ENCODE results near the gene UNC5C. TPM values are rescaled to one million over a fixed set of nuclear protein-coding genes. Genes with fewer than 3 reads are reported as not detected.

UNC5C gene
- total and polyA plus RNA-seq, 2 of the 8 experiments (the other 6 are each of a cell fraction or from before 2014, with no cell fraction given) = 0.30 to 1.3 TPM

DNA sequence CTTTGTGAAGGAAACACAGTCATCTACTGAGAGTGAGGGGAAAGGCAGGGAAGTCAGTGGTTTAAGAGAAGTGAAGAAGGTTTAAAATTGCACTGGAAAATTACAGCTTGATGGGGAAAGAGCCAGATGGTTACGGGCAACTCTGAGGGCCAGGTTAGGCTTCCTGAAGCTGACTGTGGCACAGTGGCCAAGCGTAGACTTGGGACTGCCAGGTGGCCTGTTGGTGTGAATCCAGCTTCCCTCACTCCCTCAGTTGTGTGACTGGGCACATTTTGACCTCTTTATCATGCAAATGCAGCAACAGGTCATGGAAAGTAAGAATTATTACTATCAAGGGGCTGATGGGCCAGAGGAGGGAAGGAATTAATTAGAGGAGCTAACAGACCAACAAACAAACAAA, 390.1 kb downstream of the UNC5C start:
- H3K9ac ChIP-seq (replicated peaks in 1 of 4; ENCODE audit: extremely low read depth in 1 of 4, low read depth in 3 of 4, low read length in 3 of 4) = no peak overlapping the region
- TF ChIP-seq CBX5 (IDR thresholded peaks at IDR 0.05; ENCODE audit: low read depth, low read length) (no peak), KDM4A (IDR thresholded peaks at IDR 0.05; ENCODE audit: low read depth, low read length, severe bottlenecking) (no peak)

More for the DNA sequence above, 390.1 kb downstream of the UNC5C start:
- H3K23ac ChIP-seq (ENCODE audit: insufficient read length) = no peak overlapping the region
- CTCF ChIA-PET (ENCODE audit: partially characterized antibody) = interaction anchor here (0.6 to 1.3 kb wide), 2 partner anchors 10 to 17 kb away, joined by 3 read pairs; no protein-coding TSS in a partner anchor
- H3K27ac ChIP-seq (ENCODE audit: low read depth, low read length) = no peak overlapping the region
- H4K8ac ChIP-seq (ENCODE audit: extremely low read depth, insufficient read depth, low read length) = no peak overlapping the region; the same call in 1 of the 2 replicates
- H3K4ac ChIP-seq (replicated peaks; ENCODE audit: insufficient read length, low read depth, low read length) = no peak overlapping the region
- peak overlapping the region; percentile 36; the same call in 1 of the 2 replicates for H2AFZ ChIP-seq (ENCODE audit: low read length)
- 0 out of 2 replicates have a peak overlapping the region, but pooled peaks have one; percentile 19 for H2BK12ac ChIP-seq (ENCODE audit: low read depth, low read length)
- no peak overlapping the region for H3K4me3 ChIP-seq (ENCODE audit: extremely low read depth in 1 of 4, insufficient read depth in 2 of 4, low read depth in 3 of 4, low read length in 4 of 4)
- H3K9me3 ChIP-seq (ENCODE audit: insufficient read depth in 2 of 2, low read depth in 1 of 2, low read length in 1 of 2) = no peaks in the 10 kb centered on the region
- H3K56ac ChIP-seq (replicated peaks; ENCODE audit: insufficient read length, low read depth, low read length) = no peak overlapping the region
- H3K4me2 ChIP-seq (ENCODE audit: insufficient read depth in 1 of 2, low read depth in 2 of 2, low read length in 2 of 2) = no peak overlapping the region
- H3K27me3 ChIP-seq (replicated peaks in 1 of 4; ENCODE audit: control insufficient read depth in 3 of 4, extremely low read depth in 1 of 4, insufficient read depth in 3 of 4, low read length in 3 of 4) = no peaks in the 10 kb centered on the region
- no peaks in the 10 kb centered on the region for H3K79me1 ChIP-seq (ENCODE audit: low read depth, low read length)
- POLR2A ChIA-PET (ENCODE audit: partially characterized antibody) = no interaction called here
- no peak overlapping the region for H4K5ac ChIP-seq (ENCODE audit: insufficient read length, low read depth, low read length)
- 90% methylated on average over 2 of the region's 2 CpGs; no CpG with 5 or more reads in 1 of the 2 experiments for WGBS, 2 experiments (ENCODE audit: extremely low coverage in 1 of 2, insufficient coverage in 1 of 2, insufficient read length in 1 of 2, insufficient replicate concordance in 2 of 2, low coverage in 1 of 2, low lambda C conversion rate in 2 of 2, missing lambda C conversion rate in 1 of 2)
- no peak overlapping the region for H2BK120ac ChIP-seq (replicated peaks; ENCODE audit: low read depth, low read length)
- H2AK5ac ChIP-seq (ENCODE audit: low read depth, low read length) = no peak overlapping the region
- no peaks in the 10 kb centered on the region for H4K20me1 ChIP-seq (replicated peaks in 1 of 2; ENCODE audit: control insufficient read depth in 1 of 2, insufficient read depth in 2 of 2, low read length in 2 of 2)
- no peak for DNase-seq (ENCODE audit: low read depth in 1 of 2, low spot score in 2 of 2)
- H2BK20ac ChIP-seq (ENCODE audit: low read length) = no peak overlapping the region
- no peak overlapping the region for H3K14ac ChIP-seq (ENCODE audit: insufficient read length)
- no peaks in the 10 kb centered on the region for H3K79me2 ChIP-seq (ENCODE audit: control insufficient read depth in 1 of 2, insufficient read depth in 2 of 2, low read length in 2 of 2)
- peak overlapping the region; percentile 53; the same call in 1 of the 2 replicates for H2BK5ac ChIP-seq (ENCODE audit: low read depth, low read length)
- no peak overlapping the region for H2BK15ac ChIP-seq (ENCODE audit: low read length)
- no peak overlapping the region for H4K91ac ChIP-seq (replicated peaks; ENCODE audit: insufficient read length, low read length)
- no peaks in the 10 kb centered on the region for H3K36me3 ChIP-seq (ENCODE audit: control insufficient read depth in 2 of 4, insufficient read depth in 4 of 4, low read length in 3 of 4)
- no peak overlapping the region for H3K18ac ChIP-seq (ENCODE audit: extremely low read depth, low read length)
- peaks cover 0 to 6% (median 2%) of the 10 kb centered on the region in 4 experiments; a peak in 4 of 7 replicates for H3K4me1 ChIP-seq (replicated peaks in 1 of 4; ENCODE audit: control insufficient read depth in 3 of 4, insufficient read depth in 4 of 4, low read length in 3 of 4)
- no peaks in the 10 kb centered on the region for H3K23me2 ChIP-seq (ENCODE audit: low read depth, low read length)
- no peak for FAIRE-seq
